GM12872 (cell line): ENCODE data around the gene MARCHF4.

Source experiments
- TF ChIP-seq, protein P1 (sequence below): IDR thresholded peaks from 3 replicates; pipeline ENCODE4 v1.5.1; 2011; ENCODE audit warnings: low read depth, mild to moderate bottlenecking, low read length, moderate library complexity; ENCODE audit not compliant: insufficient read depth

The MARCHF4 gene

DNA sequence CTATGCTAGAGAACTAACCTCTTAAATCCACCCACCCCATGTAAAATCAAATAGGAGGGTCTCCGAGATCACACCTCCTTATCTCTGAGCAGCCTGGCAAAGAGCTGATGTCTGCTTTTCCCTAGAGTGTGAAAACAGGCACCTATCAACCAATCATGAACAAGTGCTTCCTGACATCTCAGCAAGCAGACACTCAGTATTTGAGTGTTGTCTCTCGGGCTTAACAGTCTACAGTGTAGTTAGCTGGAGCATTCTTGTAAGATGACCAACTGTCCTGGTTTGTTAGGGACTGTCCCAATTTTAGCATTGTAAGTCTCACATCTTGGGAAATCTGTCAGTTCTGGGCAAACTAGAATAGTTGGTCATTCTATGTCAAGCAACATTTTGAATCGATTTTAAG, 26.4 kb downstream of the MARCHF4 start:
- TF ChIP-seq, protein P1, sequence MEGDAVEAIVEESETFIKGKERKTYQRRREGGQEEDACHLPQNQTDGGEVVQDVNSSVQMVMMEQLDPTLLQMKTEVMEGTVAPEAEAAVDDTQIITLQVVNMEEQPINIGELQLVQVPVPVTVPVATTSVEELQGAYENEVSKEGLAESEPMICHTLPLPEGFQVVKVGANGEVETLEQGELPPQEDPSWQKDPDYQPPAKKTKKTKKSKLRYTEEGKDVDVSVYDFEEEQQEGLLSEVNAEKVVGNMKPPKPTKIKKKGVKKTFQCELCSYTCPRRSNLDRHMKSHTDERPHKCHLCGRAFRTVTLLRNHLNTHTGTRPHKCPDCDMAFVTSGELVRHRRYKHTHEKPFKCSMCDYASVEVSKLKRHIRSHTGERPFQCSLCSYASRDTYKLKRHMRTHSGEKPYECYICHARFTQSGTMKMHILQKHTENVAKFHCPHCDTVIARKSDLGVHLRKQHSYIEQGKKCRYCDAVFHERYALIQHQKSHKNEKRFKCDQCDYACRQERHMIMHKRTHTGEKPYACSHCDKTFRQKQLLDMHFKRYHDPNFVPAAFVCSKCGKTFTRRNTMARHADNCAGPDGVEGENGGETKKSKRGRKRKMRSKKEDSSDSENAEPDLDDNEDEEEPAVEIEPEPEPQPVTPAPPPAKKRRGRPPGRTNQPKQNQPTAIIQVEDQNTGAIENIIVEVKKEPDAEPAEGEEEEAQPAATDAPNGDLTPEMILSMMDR = no peak

DNA sequence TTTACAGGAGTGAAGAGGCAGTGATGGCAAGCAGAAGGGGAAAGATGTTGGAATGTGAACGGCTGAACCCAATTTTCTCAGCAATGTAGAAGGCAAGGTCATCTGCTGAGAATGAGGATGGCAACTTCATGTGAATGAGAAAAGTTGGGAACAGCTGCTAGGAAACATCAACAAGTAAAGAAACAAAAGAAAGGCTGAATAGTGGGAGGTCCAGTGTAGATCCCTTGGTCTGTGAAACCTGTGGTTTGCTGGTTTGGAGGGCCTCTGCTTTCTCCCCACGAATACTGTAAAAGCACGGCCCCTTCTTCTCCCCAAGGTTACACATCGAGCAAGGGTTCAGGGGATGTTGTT, 27.4 kb downstream of the MARCHF4 start:
- TF ChIP-seq, protein P1 = no peak

DNA sequence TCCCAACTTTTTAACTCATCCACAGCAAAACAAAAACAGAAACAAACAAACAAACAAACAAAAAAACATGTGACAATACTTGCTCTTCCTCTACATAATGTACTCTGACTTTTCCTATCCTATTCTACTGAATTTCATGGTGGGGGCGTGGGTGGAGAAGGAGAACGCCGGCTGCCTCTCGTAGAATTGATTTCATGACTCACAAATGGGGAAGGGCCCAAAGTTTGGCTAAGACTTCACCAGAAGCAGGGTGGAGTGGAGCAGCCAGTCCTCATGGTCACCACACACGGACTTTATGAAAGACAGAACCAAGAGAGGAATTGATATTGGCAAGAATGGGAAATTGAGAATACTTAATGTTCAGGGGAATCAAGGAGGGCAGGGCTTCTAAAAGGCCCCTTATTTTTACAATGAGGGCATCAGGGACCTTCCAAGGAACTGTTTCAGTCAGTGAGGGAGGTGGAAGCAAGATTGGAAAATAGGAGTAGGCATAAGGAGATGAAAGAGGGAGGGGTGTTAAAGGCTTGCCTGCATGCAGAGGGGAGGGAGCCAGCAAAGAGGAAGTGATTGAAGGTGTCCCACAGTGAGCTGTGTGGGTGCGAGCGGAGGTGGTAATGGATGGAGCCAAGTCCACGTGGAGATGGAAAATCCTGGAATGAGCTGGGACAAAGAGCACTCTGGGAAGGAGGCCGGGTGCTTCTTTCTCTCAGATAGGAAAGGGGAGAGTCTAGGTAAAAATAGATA, 27.9 kb downstream of the MARCHF4 start:
- TF ChIP-seq, protein P1 = no peak

DNA sequence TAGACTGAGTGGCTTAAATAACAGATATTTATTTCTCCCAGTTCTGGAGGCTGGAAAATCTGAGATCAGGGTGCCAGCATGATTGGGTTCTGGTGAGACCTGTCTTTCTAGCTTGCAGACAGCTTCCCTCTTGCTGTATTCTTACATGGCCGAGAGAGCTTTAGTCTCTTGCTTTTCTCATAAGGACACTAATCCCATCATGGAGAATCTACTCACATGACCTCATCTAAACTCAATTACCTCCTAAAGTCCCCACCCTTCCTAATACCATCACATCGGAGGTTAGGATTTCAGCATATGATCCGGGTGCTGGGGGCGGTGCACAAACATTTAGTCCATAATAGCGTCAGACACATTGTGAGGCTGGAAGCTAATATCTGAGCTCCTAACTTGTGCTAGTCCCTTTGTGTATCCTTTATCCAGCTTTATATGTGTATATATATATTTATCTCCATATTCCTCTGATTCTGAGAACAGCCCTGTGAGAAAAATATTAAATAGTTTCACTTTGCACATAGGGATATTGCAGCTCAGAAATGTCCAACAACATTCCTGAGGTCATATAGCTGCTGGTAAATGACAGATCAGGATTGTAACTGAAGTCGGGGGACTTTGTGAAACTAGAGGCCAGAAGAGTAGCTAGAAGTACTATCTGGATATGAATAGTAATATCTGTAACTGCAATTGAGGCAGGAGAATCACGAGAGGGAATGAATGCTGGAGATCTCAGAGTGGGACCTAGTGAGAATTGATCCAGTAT, 28.9 kb downstream of the MARCHF4 start:
- TF ChIP-seq, protein P1 = no peak

DNA sequence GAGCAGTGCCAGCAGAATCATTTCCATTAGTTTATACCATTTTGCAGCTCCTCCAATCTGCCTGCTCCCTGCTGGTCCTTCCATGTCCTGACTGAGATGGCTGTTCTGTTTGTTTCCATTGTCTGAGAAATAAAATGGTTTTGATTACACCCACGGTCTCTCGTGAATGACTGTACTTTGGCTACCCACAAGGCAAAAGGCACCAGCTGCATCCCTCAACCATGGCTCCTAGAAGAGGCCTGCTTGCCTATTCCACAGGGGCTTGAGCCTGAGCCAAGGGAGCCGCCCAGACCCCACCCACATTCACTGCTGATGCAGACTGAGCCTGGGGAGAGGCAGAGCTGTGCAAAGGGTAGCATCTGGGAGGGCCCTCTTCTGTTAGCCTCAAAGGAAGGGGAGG, 31.2 kb downstream of the MARCHF4 start:
- TF ChIP-seq, protein P1 = no peak

DNA sequence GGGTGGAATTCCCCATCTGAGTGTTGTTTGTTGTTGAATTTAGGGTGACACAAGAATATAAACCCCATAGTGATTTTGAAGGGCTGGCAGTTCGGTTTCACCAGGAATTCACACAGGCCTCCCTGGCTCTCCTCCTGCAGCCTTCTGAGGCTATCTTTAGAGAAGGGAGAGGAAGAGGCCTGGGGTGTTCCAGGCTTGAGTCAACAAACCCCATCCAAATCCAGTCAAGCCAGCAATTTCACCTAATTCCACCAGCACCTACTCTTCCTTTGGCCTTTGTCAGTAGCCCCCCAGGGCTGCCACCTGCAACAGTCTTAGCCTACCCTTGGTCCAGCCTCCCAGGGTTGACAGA, 32.0 kb downstream of the MARCHF4 start:
- TF ChIP-seq, protein P1 = no peak

DNA sequence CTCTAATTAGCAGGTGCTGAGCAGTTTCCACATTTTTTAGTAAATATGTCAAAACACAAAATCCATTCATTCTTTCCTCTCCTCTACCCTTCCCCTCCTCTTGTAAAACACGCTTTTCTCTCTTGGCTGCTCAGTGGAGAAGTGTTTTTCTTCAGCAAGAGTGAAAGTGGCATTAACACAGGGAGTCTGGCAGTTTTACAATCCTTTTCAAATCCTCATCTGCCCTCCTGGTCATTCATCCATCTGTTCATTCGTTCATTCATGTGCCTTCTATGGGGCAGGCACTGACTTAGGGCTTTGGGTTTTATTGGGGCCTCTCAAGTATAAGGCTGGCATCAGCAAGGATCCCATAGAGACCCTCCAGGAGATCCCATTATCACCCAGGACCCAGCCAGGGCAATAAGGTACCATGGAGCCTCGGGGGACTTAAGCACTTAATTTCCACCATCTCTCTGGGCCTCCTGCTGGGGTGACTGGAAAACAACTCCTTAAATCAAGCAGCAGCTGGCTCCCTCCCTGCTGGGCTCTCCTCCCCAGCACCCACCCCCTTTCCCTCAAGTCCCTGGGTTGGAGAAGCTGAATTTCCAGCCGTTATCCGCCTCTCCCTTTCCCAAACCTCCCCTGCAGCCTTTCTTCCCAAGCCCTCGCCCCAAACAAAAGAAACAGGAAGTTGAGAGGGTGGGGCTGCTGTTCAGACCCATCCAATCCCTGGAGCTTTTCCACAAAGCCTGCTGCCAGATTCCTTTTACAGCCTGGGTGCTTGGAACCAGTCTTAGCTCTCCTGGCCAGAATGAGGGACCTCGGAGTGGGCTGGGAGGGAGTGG, 32.6 kb downstream of the MARCHF4 start:
- TF ChIP-seq, protein P1 = no peak
